Measurements from ENCODE around the gene ZNF638.

ZNF638 gene

DNA sequence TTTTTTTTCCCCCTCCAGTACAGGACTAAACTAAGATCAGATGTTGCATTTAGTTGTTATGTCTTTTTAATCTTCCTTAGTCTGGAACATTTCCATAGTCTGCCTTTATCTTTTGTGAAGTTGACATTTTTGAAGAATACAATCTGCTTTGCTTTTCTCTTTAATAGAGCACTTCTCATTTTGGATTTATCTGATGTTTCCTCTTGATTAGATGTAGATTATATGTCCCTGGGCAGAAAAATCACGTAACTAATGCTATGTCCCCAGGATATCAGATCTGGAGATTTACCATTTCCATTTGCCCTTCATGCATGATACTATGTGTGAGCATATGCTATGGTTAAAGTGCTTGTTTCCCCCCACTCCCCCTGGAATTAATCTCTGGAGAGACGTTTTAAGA, 6.2 kb downstream of the ZNF638 start:
- H3K36me3 ChIP-seq: no peaks in the 10 kb centered on the region
- no peaks in the 10 kb centered on the region for H3K4me1 ChIP-seq
- TF ChIP-seq, protein P1, sequence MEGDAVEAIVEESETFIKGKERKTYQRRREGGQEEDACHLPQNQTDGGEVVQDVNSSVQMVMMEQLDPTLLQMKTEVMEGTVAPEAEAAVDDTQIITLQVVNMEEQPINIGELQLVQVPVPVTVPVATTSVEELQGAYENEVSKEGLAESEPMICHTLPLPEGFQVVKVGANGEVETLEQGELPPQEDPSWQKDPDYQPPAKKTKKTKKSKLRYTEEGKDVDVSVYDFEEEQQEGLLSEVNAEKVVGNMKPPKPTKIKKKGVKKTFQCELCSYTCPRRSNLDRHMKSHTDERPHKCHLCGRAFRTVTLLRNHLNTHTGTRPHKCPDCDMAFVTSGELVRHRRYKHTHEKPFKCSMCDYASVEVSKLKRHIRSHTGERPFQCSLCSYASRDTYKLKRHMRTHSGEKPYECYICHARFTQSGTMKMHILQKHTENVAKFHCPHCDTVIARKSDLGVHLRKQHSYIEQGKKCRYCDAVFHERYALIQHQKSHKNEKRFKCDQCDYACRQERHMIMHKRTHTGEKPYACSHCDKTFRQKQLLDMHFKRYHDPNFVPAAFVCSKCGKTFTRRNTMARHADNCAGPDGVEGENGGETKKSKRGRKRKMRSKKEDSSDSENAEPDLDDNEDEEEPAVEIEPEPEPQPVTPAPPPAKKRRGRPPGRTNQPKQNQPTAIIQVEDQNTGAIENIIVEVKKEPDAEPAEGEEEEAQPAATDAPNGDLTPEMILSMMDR (IDR thresholded peaks at IDR 0.05; ENCODE audit: low read depth, low read length): no peak
- H3K27me3 ChIP-seq: no peaks in the 10 kb centered on the region
- H3K4me3 ChIP-seq (ENCODE audit: low read depth, low read length): no peak overlapping the region
- no peak for DNase-seq
- H3K9me3 ChIP-seq: no peaks in the 10 kb centered on the region

DNA sequence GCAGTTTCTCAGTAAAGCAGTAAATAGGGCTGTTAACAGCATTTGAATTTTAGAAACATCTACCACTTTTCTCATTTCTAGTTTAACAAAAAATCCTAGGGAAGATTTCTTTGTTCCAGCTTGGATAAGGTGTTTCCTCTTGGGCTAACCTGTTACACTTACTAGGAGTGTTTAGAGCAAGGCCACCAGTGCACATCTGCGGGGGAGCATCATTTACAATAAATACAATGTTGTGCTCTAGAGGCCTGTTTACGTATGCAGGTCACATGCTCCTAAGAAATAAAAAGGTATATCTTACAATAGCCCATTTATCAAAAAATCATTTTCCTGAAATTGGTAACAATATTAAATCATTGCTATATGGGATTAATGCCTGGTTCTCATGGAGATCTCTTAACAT, 8.1 kb downstream of the ZNF638 start:
- Histone ChIP-seq H3K4me1 (no peaks in the 10 kb centered on the region), H3K27me3 (no peaks in the 10 kb centered on the region), H3K4me3 (ENCODE audit: low read depth, low read length) (no peak overlapping the region), H3K36me3 (no peaks in the 10 kb centered on the region), H3K9me3 (no peaks in the 10 kb centered on the region)
- DNase-seq: no peak
- TF ChIP-seq, protein P1 (IDR thresholded peaks at IDR 0.05; ENCODE audit: low read depth, low read length): no peak

DNA sequence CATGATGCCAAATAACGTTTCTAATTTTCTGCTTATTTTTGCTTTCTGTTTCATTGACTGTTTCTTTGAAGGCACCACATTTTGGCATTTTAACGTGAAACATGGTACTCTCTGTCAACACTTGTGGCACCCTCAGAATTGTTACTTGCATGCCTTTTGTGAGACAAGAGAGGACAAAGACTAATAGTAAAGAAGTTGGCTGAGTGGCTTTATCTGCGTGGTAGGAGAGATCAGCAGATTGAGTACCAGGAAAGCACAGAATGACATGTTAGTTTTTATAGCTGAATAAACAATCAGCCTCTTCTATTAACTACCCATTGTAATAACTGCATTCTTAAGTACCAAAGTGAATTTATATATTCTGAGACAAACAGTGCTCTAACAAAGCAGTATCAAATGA, 8.6 kb downstream of the ZNF638 start:
- no peak overlapping the region for H3K4me3 ChIP-seq (ENCODE audit: low read depth, low read length)
- no peaks in the 10 kb centered on the region for H3K4me1 ChIP-seq
- no peaks in the 10 kb centered on the region for H3K36me3 ChIP-seq
- no peaks in the 10 kb centered on the region for H3K9me3 ChIP-seq
- DNase-seq: no peak
- H3K27me3 ChIP-seq: no peaks in the 10 kb centered on the region
- TF ChIP-seq, protein P1 (IDR thresholded peaks at IDR 0.05; ENCODE audit: low read depth, low read length): no peak

DNA sequence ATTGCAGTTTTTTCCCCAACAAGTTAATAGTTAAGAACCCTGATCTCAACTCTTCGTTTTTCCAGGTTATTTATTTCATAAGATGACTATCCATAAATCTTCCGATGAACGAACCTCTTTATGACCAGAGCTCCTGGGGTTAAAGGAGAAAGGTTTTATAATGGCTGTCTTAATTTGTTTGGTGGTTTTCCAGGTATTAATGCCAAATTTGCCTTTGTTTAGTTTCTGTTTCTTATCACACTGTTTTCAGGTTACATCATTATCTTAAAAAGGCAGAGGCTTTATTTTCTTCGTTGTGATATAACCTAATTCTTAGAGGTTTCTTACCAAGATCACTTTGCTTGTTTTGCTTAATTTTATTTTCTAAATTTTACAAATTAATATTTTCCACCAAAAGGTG, 10.1 kb downstream of the ZNF638 start:
- DNase-seq: no peak
- no peaks in the 10 kb centered on the region for H3K4me1 ChIP-seq
- H3K9me3 ChIP-seq: no peaks in the 10 kb centered on the region
- H3K4me3 ChIP-seq (ENCODE audit: low read depth, low read length): no peak overlapping the region
- TF ChIP-seq, protein P1 (IDR thresholded peaks at IDR 0.05; ENCODE audit: low read depth, low read length): no peak
- no peaks in the 10 kb centered on the region for H3K36me3 ChIP-seq
- no peaks in the 10 kb centered on the region for H3K27me3 ChIP-seq

DNA sequence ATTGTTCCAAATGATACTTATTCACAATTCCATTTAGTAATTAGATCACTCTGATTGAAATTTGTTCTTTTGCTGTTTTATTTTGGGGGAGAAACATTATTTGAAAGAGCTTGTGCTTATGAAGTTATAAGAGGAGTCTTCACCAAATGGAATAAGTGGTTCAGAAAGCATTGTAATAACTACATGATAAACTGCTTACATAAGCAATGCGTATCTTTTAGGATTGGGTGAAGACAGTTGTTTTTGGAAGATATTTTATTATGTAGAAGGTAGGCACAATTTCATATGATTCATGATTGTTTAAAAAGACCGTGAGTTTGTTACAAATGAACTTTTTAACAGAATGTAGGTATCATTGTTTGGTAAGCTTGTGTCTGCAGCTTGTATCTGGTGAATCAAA, 14.5 kb downstream of the ZNF638 start:
- H3K4me1 ChIP-seq: no peaks in the 10 kb centered on the region
- no peaks in the 10 kb centered on the region for H3K9me3 ChIP-seq
- DNase-seq: no peak
- TF ChIP-seq, protein P1 (IDR thresholded peaks at IDR 0.05; ENCODE audit: low read depth, low read length): no peak
- H3K27me3 ChIP-seq: no peaks in the 10 kb centered on the region
- no peak overlapping the region for H3K4me3 ChIP-seq (ENCODE audit: low read depth, low read length)
- H3K36me3 ChIP-seq: peaks cover 6% of the 10 kb centered on the region

DNA sequence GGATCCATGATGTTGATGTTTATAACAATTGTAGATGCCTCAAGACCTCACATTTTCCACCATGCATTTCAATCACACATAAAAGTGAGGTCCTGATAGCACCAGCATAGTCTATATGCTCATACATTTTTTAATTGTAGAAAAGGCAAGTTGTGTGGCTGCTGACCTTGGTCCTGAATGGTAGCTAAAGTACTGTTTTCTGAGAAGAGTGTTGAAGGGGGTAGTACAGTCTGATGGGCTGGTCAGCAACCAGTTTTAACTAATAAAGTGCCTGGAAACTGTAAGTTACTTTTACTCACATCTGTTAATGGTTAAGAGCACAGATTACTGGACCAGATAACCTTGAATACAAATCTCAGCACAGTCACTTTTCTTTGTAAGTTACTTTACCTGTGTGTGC, 15.9 kb downstream of the ZNF638 start:
- TF ChIP-seq, protein P1 (IDR thresholded peaks at IDR 0.05; ENCODE audit: low read depth, low read length): no peak
- H3K27me3 ChIP-seq: no peaks in the 10 kb centered on the region
- DNase-seq: no peak
- H3K4me1 ChIP-seq: no peaks in the 10 kb centered on the region
- no peak overlapping the region for H3K4me3 ChIP-seq (ENCODE audit: low read depth, low read length)
- no peaks in the 10 kb centered on the region for H3K9me3 ChIP-seq
- H3K36me3 ChIP-seq: peaks cover 6% of the 10 kb centered on the region

All from BE2C (cell line).